GM12801 (cell line): Measurements from ENCODE around the gene UBE2N.

Experiments
- TF ChIP-seq, protein P1 (sequence below): IDR thresholded peaks from one replicate; pipeline ENCODE4 v1.5.1; 2011; ENCODE audit warnings: control low read depth; ENCODE audit not compliant: insufficient read length; ENCODE audit errors: extremely low read depth

Gene UBE2N

DNA sequence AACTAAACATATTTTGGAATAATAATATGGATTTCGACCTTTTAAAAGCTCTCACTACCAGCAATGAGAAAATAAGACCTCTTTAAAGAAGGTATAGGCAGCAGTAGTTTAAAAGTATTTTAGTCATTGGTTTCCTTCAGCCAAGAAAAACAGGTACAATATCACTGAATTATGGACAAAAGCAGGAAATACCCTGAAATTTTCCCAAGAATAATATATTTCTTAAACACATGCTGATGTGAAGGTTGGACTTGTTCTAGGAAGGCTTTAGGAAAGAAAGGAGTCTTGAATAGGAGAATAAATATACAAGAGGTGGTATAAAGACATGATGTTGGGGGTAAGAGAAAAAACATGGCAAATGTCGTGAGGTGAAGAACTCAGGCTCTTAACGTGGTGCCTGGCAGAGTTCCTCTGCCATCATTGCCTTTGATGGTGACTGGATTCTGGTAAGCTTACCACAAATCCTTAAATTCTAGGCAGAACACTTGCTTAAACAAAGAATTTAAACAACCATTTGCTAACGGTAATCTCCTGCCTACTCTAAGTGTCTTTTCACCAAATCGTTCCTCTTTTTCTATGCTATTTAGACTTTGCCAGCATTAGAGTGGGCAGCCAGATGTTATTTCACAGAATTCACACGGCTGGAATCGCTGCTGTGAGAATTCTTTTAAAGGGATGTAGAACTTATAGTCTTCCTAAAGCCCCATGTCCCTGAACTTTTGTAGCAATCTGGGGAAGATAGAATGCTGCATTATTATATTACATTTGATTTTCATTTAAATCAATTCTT lies 75.9 kb downstream of the UBE2N start:
- TF ChIP-seq, protein P1, sequence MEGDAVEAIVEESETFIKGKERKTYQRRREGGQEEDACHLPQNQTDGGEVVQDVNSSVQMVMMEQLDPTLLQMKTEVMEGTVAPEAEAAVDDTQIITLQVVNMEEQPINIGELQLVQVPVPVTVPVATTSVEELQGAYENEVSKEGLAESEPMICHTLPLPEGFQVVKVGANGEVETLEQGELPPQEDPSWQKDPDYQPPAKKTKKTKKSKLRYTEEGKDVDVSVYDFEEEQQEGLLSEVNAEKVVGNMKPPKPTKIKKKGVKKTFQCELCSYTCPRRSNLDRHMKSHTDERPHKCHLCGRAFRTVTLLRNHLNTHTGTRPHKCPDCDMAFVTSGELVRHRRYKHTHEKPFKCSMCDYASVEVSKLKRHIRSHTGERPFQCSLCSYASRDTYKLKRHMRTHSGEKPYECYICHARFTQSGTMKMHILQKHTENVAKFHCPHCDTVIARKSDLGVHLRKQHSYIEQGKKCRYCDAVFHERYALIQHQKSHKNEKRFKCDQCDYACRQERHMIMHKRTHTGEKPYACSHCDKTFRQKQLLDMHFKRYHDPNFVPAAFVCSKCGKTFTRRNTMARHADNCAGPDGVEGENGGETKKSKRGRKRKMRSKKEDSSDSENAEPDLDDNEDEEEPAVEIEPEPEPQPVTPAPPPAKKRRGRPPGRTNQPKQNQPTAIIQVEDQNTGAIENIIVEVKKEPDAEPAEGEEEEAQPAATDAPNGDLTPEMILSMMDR, result no peak

- TF ChIP-seq, protein P1, result no peak
These were observed 77.9 kb downstream of the UBE2N start for GRCh38 chr12:93363841-93364297.

- TF ChIP-seq, protein P1, result no peak
These were observed 80.4 kb downstream of the UBE2N start for GRCh38 chr12:93361151-93361919.

GRCh38 chr12:93360688-93361087 lies 81.1 kb downstream of the UBE2N start:
- TF ChIP-seq, protein P1, result no peak

DNA sequence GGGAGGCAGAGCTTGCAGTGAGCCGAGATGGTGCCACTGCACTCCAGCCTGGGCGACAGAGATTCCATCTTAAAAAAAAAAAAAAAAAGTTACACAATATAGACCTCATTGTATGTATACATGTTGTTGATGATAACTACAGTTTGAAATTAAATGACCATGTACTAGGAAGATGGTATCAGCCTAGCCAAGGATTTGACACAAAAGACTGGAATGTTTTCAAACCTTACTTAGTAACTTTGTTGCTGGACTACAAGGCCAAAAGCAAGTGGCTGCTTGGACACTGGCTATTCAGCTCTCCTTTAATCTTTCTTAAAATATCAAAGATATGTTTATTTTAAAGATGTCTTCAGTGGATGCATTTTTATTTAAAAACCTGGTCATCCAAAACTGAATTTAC lies 82.9 kb downstream of the UBE2N start:
- TF ChIP-seq, protein P1, result no peak

GRCh38 chr12:93358058-93358457 lies 83.7 kb downstream of the UBE2N start:
- TF ChIP-seq, protein P1, result no peak

DNA sequence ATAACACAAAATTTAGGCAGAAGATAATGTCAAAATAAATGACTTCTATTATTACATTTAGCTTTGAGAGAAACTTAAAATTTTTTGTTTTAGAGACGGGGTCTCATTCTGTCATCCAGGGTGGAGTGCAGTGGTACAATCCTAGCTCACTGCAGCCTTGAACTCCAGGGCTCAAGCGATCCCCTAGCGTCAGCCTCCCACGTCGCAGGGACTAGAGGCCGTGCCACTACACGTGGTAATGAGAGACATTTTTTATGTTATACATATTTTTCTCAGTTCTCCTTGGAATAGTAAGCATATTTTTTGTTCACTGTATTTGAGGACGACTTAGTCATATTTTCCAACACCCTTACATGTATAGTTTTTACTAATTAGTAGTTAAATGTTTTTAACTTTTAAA lies 85.5 kb downstream of the UBE2N start:
- TF ChIP-seq, protein P1, result no peak
